ENCODE results near the gene CLEC16A. TPM values are rescaled to one million over a fixed set of nuclear protein-coding genes. Genes with fewer than 3 reads are reported as not detected.
A peak's percentile ranks its signal among the peaks of the same experiment; 100 is the strongest.

The CLEC16A gene
- total RNA-seq, 2 experiments from 2014 or later: 30.9 to 35.1 TPM

GRCh38 chr16:11171757-11172299 is 227.5 kb downstream of the CLEC16A start:
- no peak overlapping the region for H3K27ac Mint-ChIP-seq
- CTCF ChIA-PET: interaction anchor here (0.9 kb wide), 1 partner anchor 12 kb away, joined by 3 read pairs; no protein-coding TSS in a partner anchor

DNA sequence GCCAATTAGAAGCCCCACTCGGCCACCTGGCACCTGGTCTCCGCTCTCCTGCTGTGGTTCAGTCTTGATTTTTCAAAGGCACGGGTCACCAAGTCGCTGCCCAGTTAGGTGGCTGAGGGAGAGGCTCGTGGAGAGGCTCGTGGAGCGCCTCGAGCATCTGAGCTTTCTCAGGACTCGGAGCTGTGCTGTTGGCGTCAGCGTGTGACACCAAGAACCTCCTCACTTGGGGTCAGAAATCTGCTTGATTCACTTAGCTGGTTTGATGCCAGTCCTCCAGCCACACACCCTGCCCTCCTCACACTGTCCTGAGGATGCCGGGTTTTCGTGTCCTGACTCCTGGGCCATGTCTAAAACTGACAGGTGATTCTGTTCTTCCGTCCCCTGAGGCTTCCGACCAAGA is 229.1 kb downstream of the CLEC16A start:
- Mint-ChIP-seq H3K27me3 (no peaks in the 10 kb centered on the region), H3K4me3 (no peak overlapping the region), H3K27ac (no peak overlapping the region), H3K4me1 (peaks cover 58% of the 10 kb centered on the region), H3K36me3 (ENCODE audit: low read depth) (peaks cover 39% of the 10 kb centered on the region), H3K9me3 (no peaks in the 10 kb centered on the region)
- ChIA-PET CTCF (interaction anchor here (0.5 kb wide), 1 partner anchor 436 kb away, joined by 3 read pairs; no protein-coding TSS in a partner anchor), POLR2A (no interaction called here)
- DNase-seq: no peak

More at GRCh38 chr16:11171757-11172299, 227.5 kb downstream of the CLEC16A start:
- POLR2A ChIA-PET: no interaction called here
- Mint-ChIP-seq H3K9me3 (no peaks in the 10 kb centered on the region), H3K4me1 (peaks cover 53% of the 10 kb centered on the region), H3K27me3 (no peaks in the 10 kb centered on the region), H3K4me3 (no peak overlapping the region), H3K36me3 (ENCODE audit: low read depth) (peaks cover 48% of the 10 kb centered on the region)
- no peak for DNase-seq

DNA sequence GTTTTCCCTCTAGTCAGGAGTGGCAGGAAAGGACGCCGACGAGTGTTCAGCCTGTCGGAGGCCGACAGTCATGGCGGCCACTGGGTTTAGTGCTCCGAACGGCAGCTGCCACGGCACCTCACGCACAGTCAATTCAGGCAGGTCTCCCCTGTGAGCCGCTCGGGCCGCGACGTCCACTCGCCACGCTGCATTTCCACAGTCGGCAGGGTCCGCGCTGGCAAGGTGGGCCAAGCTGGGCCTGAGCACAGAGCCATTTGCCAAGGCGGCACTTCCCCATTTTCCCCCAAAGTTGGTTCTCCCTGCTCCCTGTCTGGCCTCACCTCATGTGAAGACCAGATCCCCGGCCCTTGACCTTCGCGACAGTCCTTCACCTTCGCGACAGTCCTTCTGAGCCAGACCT is 229.8 kb downstream of the CLEC16A start:
- no peak overlapping the region for H3K4me3 Mint-ChIP-seq
- H3K36me3 Mint-ChIP-seq (ENCODE audit: low read depth): peaks cover 39% of the 10 kb centered on the region
- H3K4me1 Mint-ChIP-seq: peaks cover 60% of the 10 kb centered on the region
- no peak for DNase-seq
- peak overlapping the region; percentile 22 for H3K27ac Mint-ChIP-seq
- CTCF ChIA-PET: interaction anchor here (0.5 kb wide), 1 partner anchor 437 kb away, joined by 3 read pairs; no protein-coding TSS in a partner anchor
- no peaks in the 10 kb centered on the region for H3K9me3 Mint-ChIP-seq
- no peaks in the 10 kb centered on the region for H3K27me3 Mint-ChIP-seq
- POLR2A ChIA-PET: no interaction called here

GRCh38 chr16:11175106-11175786 is 230.9 kb downstream of the CLEC16A start:
- CTCF ChIA-PET: interaction anchor here (1.0 kb wide), 1 partner anchor 9 kb away, joined by 3 read pairs; no protein-coding TSS in a partner anchor

DNA sequence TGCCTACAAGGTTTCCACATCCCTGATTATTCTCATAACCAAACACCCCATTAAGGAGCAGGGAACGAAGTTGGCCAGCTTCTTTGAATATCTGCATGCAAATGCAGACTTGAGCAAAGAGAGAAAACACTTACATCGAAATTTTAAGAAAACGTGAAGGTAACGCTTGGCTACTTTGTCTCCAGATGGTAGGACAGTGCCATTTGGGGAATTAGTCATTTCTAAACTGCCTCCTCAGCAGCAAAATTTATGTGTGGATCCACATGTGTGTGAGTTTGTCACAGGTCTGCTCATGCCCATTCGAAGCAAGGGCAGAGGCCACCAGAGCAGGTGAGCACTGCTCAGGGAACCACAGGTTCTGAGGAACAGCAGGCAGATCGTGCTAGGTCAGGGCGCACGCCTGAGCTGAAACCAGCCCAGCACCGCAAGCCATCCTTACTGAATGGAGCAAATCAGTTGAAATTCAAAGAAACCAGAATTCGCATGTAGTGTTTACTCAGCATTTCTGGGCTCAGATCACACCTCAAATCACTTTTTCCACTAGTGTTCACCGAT is 231.5 kb downstream of the CLEC16A start:
- H3K36me3 Mint-ChIP-seq (ENCODE audit: low read depth): peaks cover 48% of the 10 kb centered on the region
- peak; percentile 28 for DNase-seq
- no peak overlapping the region for H3K4me3 Mint-ChIP-seq
- no peaks in the 10 kb centered on the region for H3K27me3 Mint-ChIP-seq
- peaks cover 67% of the 10 kb centered on the region for H3K4me1 Mint-ChIP-seq
- peak overlapping the region; percentile 75 for H3K27ac Mint-ChIP-seq
- ChIA-PET POLR2A (no interaction called here), CTCF (interaction anchor here (1.0 to 1.5 kb wide), 4 partner anchors 9 to 37 kb away, joined by 3 to 4 read pairs (median 3); no protein-coding TSS in a partner anchor)
- no peaks in the 10 kb centered on the region for H3K9me3 Mint-ChIP-seq

More at GRCh38 chr16:11175106-11175786, 230.9 kb downstream of the CLEC16A start:
- Mint-ChIP-seq H3K27ac (peak overlapping the region; percentile 75), H3K4me3 (no peak overlapping the region), H3K4me1 (peaks cover 66% of the 10 kb centered on the region), H3K9me3 (no peaks in the 10 kb centered on the region), H3K27me3 (no peaks in the 10 kb centered on the region), H3K36me3 (ENCODE audit: low read depth) (peaks cover 45% of the 10 kb centered on the region)
- POLR2A ChIA-PET: no interaction called here
- DNase-seq: no peak

DNA sequence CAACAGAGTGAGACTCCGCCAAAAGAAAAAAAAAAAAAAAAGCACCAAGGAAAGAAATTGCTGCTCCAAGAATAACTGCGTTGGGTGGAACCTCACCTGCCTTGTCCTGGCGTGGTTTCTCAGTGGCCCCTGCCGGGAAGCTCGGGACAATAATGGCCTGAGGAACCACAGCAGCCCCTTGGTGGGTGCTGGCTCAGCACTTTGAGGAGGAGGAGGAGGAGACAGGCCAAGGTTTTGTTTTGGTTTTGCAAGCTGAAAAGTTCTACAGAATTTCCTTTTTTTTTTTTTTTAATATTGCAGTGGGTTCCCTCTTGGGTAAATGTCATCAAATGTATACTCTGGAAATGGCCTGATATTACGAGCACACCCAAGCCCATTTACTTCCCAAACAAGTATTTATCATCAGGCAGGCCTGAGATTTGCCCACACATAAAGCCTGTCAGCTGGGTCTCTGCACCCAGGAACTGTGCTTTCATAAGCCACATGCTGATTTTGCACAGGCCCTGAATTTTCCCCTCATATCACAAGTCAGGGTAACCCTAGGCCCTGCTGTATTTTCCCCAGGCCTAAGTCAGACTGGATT is 233.3 kb downstream of the CLEC16A start:
- POLR2A ChIA-PET: interaction anchor here (0.6 kb wide), 1 partner anchor 178 kb away, joined by 6 read pairs; no protein-coding TSS in a partner anchor
- Mint-ChIP-seq H3K27ac (peak overlapping the region; percentile 19), H3K4me1 (peaks cover 75% of the 10 kb centered on the region), H3K27me3 (no peaks in the 10 kb centered on the region), H3K9me3 (no peaks in the 10 kb centered on the region), H3K36me3 (ENCODE audit: low read depth) (peaks cover 47% of the 10 kb centered on the region), H3K4me3 (no peak overlapping the region)
- CTCF ChIA-PET: interaction anchor here (0.6 to 1.4 kb wide), 6 partner anchors 8 to 102 kb away, joined by 3 read pairs; no protein-coding TSS in a partner anchor
- DNase-seq: no peak

DNA sequence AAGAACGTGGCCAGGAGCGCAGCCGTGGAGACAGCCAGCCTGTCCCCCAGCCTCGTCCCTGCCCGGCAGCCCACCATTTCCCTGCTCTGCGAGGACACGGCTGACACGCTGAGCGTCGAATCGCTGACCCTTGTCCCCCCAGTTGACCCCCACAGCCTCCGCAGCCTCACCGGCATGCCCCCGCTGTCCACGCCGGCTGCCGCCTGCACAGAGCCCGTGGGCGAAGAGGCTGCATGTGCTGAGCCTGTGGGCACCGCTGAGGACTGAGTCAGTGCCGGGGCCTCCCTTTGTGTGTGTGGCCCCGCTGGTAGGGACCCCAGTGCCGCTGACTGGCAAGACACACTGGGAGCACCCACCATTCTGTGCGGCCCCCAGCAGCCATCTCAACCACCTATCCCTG is 234.1 kb downstream of the CLEC16A start:
- DNase-seq: no peak
- no peak overlapping the region for H3K27ac Mint-ChIP-seq
- peaks cover 45% of the 10 kb centered on the region for H3K36me3 Mint-ChIP-seq (ENCODE audit: low read depth)
- no peak overlapping the region for H3K4me3 Mint-ChIP-seq
- peaks cover 72% of the 10 kb centered on the region for H3K4me1 Mint-ChIP-seq
- POLR2A ChIA-PET: no interaction called here
- no peaks in the 10 kb centered on the region for H3K9me3 Mint-ChIP-seq
- CTCF ChIA-PET: interaction anchor here (0.8 to 1.3 kb wide), 2 partner anchors 10 to 36 kb away, joined by 3 read pairs; no protein-coding TSS in a partner anchor
- no peaks in the 10 kb centered on the region for H3K27me3 Mint-ChIP-seq

- Mint-ChIP-seq H3K36me3 (ENCODE audit: low read depth) (peaks cover 37% of the 10 kb centered on the region), H3K4me1 (peaks cover 73% of the 10 kb centered on the region), H3K27ac (no peak overlapping the region), H3K4me3 (no peak overlapping the region), H3K9me3 (no peaks in the 10 kb centered on the region), H3K27me3 (no peaks in the 10 kb centered on the region)
- ChIA-PET CTCF (interaction anchor here (1.5 to 1.8 kb wide), 2 partner anchors 10 to 12 kb away, joined by 3 to 5 read pairs; no protein-coding TSS in a partner anchor), POLR2A (no interaction called here)
- DNase-seq: no peak
Measured at GRCh38 chr16:11179574-11179973, 235.2 kb downstream of the CLEC16A start.

GRCh38 chr16:11180489-11180888 is 236.1 kb downstream of the CLEC16A start:
- Mint-ChIP-seq H3K9me3 (no peaks in the 10 kb centered on the region), H3K36me3 (ENCODE audit: low read depth) (peaks cover 29% of the 10 kb centered on the region), H3K4me1 (peaks cover 69% of the 10 kb centered on the region), H3K27ac (peak overlapping the region; percentile 87), H3K27me3 (no peaks in the 10 kb centered on the region), H3K4me3 (no peak overlapping the region)
- ChIA-PET POLR2A (interaction anchor here (1.2 kb wide), 1 partner anchor 44 kb away, joined by 4 read pairs; no protein-coding TSS in a partner anchor), CTCF (interaction anchor here (0.9 to 1.8 kb wide), 4 partner anchors 9 to 34 kb away, joined by 3 to 5 read pairs (median 3); no protein-coding TSS in a partner anchor)
- DNase-seq: no peak

- peak overlapping the region; percentile 57 for H3K27ac Mint-ChIP-seq
- DNase-seq: no peak
- ChIA-PET POLR2A (interaction anchor here (1.2 kb wide), 1 partner anchor 44 kb away, joined by 4 read pairs; no protein-coding TSS in a partner anchor), CTCF (interaction anchor here (0.9 to 1.8 kb wide), 3 partner anchors 8 to 33 kb away, joined by 3 to 5 read pairs (median 3); no protein-coding TSS in a partner anchor)
- H3K27me3 Mint-ChIP-seq: no peaks in the 10 kb centered on the region
- no peak overlapping the region for H3K4me3 Mint-ChIP-seq
- peaks cover 27% of the 10 kb centered on the region for H3K36me3 Mint-ChIP-seq (ENCODE audit: low read depth)
- H3K4me1 Mint-ChIP-seq: peaks cover 61% of the 10 kb centered on the region
- no peaks in the 10 kb centered on the region for H3K9me3 Mint-ChIP-seq
Measured at GRCh38 chr16:11181242-11181898, 237.0 kb downstream of the CLEC16A start.

DNA sequence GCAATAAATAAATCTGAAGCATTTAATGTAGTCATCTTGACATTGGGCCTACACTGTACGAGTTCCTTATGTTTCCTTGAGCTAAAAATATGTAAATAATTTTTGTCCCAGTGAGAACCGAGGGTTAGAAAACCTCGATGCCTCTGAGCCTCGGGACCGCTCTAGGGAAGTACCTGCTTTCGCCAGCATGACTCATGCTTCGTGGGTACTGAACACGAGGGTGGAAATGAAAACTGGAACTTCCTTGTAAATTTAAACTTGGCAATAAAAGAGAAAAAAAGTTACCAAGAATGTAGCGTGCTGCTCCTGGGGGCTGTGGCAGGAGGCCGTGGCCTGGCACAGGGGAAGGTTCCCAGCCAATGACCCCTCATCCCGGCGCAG is 237.5 kb downstream of the CLEC16A start:
- DNase-seq: no peak
- Mint-ChIP-seq H3K36me3 (ENCODE audit: low read depth) (peaks cover 23% of the 10 kb centered on the region), H3K4me1 (peaks cover 56% of the 10 kb centered on the region), H3K27me3 (no peaks in the 10 kb centered on the region), H3K4me3 (no peak overlapping the region), H3K27ac (peak overlapping the region; percentile 57), H3K9me3 (no peaks in the 10 kb centered on the region)
- CTCF ChIA-PET: no interaction called here
- POLR2A ChIA-PET: no interaction called here

- H3K27ac Mint-ChIP-seq: no peak overlapping the region
Measured at GRCh38 chr16:11182411-11182810, 238.0 kb downstream of the CLEC16A start.

More at GRCh38 chr16:11182411-11182810, 238.0 kb downstream of the CLEC16A start:
- CTCF ChIA-PET: interaction anchor here (3.2 kb wide), 1 partner anchor 13 kb away, joined by 16 read pairs; no protein-coding TSS in a partner anchor
- POLR2A ChIA-PET: no interaction called here
- no peaks in the 10 kb centered on the region for H3K27me3 Mint-ChIP-seq
- H3K9me3 Mint-ChIP-seq: no peaks in the 10 kb centered on the region
- H3K4me1 Mint-ChIP-seq: peaks cover 53% of the 10 kb centered on the region
- H3K4me3 Mint-ChIP-seq: no peak overlapping the region
- DNase-seq: no peak
- peaks cover 23% of the 10 kb centered on the region for H3K36me3 Mint-ChIP-seq (ENCODE audit: low read depth)

Data from activated CD4-positive, alpha-beta T cell treated with anti-CD3 and anti-CD28 coated beads, Interleukin-2, amount 10 ng/mL, durations not matched to agents 7 days and 5 days (primary cell).